Fibroblast of pulmonary artery (primary cell): ENCODE results near the gene ZBTB4.

ENCODE experiments used
- DNase-seq: peaks from one replicate; pipeline ENCODE4 v3.0.0-alpha.2; 2010; ENCODE audit warnings: low read depth
- H3K4me3 ChIP-seq: replicated peaks from 2 replicates; pipeline ENCODE4 v1.5.1; 2011; ENCODE audit warnings: low read depth, mild to moderate bottlenecking, control low read depth, low read length, moderate library complexity
- TF ChIP-seq, protein P1 (sequence below): IDR thresholded peaks from 2 replicates; pipeline ENCODE4 v1.5.1; 2011; ENCODE audit warnings: mild to moderate bottlenecking, control low read depth, low read length, inconsistent platforms; ENCODE audit errors: missing control alignments

ZBTB4 gene

DNA sequence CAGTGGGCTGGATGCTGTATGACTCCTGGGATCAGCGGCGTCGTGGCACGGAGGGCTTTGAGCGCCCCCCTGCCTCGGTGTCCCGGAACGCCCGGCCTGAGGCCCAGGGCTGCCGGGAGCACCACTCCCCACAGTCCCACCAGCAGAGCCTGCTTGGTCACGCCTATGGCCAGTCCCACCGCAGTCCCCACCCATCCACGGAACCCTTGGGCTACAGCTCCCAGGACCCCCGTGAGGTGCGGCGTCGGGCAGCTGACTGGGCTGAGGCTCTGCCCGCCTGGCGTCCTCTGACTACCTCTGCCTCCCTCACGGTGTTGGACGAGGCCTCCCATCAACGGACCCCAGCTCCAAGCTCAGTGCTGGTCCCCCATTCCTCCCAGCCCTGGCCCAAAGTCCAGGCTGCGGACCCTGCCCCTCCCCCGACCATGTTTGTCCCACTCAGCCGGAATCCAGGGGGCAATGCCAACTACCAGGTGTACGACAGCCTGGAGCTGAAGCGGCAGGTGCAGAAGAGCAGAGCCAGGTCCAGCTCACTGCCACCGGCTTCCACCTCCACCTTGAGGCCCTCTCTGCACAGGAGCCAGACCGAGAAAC is 52.4 kb downstream of the ZBTB4 start:
- no peak for DNase-seq
- no peak overlapping the region for H3K4me3 ChIP-seq
- TF ChIP-seq, protein P1, sequence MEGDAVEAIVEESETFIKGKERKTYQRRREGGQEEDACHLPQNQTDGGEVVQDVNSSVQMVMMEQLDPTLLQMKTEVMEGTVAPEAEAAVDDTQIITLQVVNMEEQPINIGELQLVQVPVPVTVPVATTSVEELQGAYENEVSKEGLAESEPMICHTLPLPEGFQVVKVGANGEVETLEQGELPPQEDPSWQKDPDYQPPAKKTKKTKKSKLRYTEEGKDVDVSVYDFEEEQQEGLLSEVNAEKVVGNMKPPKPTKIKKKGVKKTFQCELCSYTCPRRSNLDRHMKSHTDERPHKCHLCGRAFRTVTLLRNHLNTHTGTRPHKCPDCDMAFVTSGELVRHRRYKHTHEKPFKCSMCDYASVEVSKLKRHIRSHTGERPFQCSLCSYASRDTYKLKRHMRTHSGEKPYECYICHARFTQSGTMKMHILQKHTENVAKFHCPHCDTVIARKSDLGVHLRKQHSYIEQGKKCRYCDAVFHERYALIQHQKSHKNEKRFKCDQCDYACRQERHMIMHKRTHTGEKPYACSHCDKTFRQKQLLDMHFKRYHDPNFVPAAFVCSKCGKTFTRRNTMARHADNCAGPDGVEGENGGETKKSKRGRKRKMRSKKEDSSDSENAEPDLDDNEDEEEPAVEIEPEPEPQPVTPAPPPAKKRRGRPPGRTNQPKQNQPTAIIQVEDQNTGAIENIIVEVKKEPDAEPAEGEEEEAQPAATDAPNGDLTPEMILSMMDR = no peak

GRCh38 chr17:7426203-7426863 is 53.1 kb downstream of the ZBTB4 start:
- no peak for DNase-seq
- H3K4me3 ChIP-seq = no peak overlapping the region
- TF ChIP-seq, protein P1 = no peak

DNA sequence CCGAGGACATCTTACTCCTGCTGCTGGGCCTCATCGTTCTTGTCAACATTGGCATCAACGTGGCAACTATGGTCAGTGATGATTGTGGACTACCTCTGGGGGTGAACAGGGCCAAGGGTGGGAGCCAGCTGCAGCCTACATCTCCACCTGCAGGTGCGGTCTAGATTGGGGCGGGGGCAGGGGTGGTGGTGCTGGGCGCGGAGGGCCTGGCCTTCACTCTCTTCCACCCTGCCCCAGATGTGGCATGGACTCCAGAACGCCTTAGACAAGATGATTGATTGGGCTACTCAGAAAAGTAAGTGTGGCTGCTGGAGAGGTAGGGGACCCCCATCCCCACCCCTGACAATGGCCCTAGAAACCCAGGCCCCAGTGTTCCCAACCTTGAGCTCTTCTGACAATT is 53.7 kb downstream of the ZBTB4 start:
- no peak overlapping the region for H3K4me3 ChIP-seq
- TF ChIP-seq, protein P1 = no peak
- no peak for DNase-seq

DNA sequence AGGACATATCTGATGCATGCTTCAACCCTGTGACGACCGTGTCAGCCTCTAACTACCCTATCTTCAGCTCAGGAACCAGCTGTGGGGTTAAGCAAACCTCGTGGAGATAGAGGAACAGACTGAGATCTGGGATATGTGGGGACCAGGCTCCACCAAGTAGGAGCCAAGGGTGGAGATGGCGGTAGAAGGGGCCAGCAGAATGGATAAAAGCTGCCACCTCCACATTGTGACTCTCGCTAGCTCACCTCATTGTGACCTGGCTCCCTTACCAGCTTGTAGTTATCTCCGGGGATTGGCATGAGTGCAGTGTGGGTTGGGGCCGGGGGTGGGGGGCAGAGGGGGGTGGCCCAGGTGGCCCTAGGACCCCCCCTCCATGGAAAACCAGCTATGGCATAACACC is 54.1 kb downstream of the ZBTB4 start, which contains the start of gene SPEM2:
TSS of gene SPEM2 (plus strand) at position 301 of the 400 bp plus-strand sequence. CDS start at position 374, 73 bp downstream.
- H3K4me3 ChIP-seq = no peak within 1 kb of the TSS
- no peak for DNase-seq

GRCh38 chr17:7423679-7424078 is 55.8 kb downstream of the ZBTB4 start:
- no peak overlapping the region for H3K4me3 ChIP-seq
- TF ChIP-seq, protein P1 = no peak
- DNase-seq = no peak

More for the DNA sequence above, 54.1 kb downstream of the ZBTB4 start, which contains the start of gene SPEM2:
- TF ChIP-seq, protein P1 = no peak

DNA sequence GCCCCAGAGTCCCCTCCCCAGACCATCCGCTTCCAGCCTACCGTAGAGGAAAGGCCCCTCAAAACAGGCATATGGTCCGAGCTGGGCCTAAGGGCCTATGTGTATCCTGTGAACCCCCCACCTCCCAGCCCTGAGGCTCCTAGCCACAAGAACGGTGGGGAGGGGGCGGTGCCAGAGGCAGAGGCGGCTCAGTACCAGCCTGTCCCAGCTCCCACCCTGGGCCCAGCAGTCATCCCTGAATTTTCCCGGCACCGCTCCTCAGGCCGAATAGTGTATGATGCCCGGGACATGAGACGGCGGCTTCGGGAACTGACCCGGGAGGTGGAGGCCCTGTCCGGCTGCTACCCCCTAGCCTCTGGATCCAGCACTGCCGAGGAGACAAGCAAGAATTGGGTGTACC is 58.2 kb downstream of the ZBTB4 start:
- DNase-seq = no peak
- H3K4me3 ChIP-seq = no peak overlapping the region
- TF ChIP-seq, protein P1 = no peak
